ENCODE data around the gene PHACTR3. TPM values are rescaled to one million over a fixed set of nuclear protein-coding genes. Genes with fewer than 3 reads are reported as not detected.

Gene PHACTR3
- total RNA-seq, 1 donor from 2014 or later: 0.51 TPM

- DNase-seq: no peak
These were observed 151.9 kb downstream of the PHACTR3 start for GRCh38 chr20:59756241-59756640.

- DNase-seq: no peak
These were observed 159.7 kb downstream of the PHACTR3 start for GRCh38 chr20:59764037-59764436.

GRCh38 chr20:59765599-59766177, 161.3 kb downstream of the PHACTR3 start:
- no peak for DNase-seq

GRCh38 chr20:59767656-59768055, 163.3 kb downstream of the PHACTR3 start:
- DNase-seq: no peak

GRCh38 chr20:59770270-59770669, 165.9 kb downstream of the PHACTR3 start:
- DNase-seq: no peak

GRCh38 chr20:59770851-59771250, 166.5 kb downstream of the PHACTR3 start:
- DNase-seq: no peak

- DNase-seq: no peak
These were observed 167.4 kb downstream of the PHACTR3 start for GRCh38 chr20:59771506-59772372.

- DNase-seq: no peak
These were observed 168.0 kb downstream of the PHACTR3 start for GRCh38 chr20:59772373-59772705.

GRCh38 chr20:59772931-59773913, 168.9 kb downstream of the PHACTR3 start:
- no peak for DNase-seq

GRCh38 chr20:59774204-59774641, 169.9 kb downstream of the PHACTR3 start:
- DNase-seq: no peak

- DNase-seq: no peak
These were observed 170.8 kb downstream of the PHACTR3 start for GRCh38 chr20:59774921-59775686.

GRCh38 chr20:59775687-59776055, 171.3 kb downstream of the PHACTR3 start:
- no peak for DNase-seq

- no peak for DNase-seq
These were observed 171.8 kb downstream of the PHACTR3 start for GRCh38 chr20:59776059-59776603.

GRCh38 chr20:59776626-59777330, 172.4 kb downstream of the PHACTR3 start:
- DNase-seq: no peak

GRCh38 chr20:59777331-59777725, 173.0 kb downstream of the PHACTR3 start:
- DNase-seq: no peak

GRCh38 chr20:59777814-59778575, 173.7 kb downstream of the PHACTR3 start:
- DNase-seq: no peak

GRCh38 chr20:59778615-59779200, 174.4 kb downstream of the PHACTR3 start:
- DNase-seq: no peak

- DNase-seq: no peak
These were observed 175.5 kb downstream of the PHACTR3 start for GRCh38 chr20:59779656-59780380.

- DNase-seq: no peak
These were observed 176.3 kb downstream of the PHACTR3 start for GRCh38 chr20:59780494-59781185.

Measured in dermis blood vessel endothelial cell (primary cell).